Ramos (cell line): Measurements from ENCODE around the gene ERN2.
"Not testable (repeated sequence)": the region's sequence is repeated elsewhere in the genome, so short reads cannot be mapped to it uniquely, and the experiment has no call there.

Experiments
- in situ Hi-C: fragments of 300-500 bp; cut with MboI; formaldehyde crosslinking; loops from one replicate; pipeline ENCODE4 v1.14.3; 2022; ENCODE audit warnings: low sequenced_read_pairs; ENCODE audit not compliant: unreplicated experiment

ERN2 gene

DNA sequence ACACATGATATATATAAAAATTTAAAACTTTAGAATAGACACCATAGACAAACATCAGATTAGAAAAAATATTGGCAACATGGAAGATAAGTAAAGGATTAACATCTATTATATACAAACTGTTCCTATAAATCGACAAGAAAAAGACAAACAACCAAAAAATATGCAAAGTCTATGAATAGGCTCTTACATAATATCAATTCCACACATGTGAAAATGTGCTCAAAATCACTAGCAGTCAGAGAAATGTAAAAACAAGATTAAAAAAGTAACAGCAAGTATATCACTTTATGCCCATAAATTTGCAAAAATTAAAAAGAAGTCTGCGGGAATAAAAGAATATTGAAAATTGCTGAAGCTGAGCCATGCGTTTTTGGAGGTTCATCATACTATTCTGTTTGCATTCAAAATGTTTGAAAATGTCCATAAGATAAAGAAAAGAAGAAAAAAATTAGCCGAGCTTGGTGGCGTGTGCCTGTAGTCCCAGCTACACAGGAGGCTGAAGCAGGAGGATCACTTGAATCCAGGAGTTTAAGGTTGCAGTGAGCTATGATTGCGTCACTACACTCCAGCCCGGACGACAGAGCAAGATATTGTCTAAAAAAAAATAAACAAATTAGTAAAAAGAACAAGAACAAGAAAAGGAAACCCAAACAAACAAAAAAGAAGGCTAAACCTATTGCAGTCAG is 11.2 kb upstream of the ERN2 start:
- in situ Hi-C loops: no loop called here

DNA sequence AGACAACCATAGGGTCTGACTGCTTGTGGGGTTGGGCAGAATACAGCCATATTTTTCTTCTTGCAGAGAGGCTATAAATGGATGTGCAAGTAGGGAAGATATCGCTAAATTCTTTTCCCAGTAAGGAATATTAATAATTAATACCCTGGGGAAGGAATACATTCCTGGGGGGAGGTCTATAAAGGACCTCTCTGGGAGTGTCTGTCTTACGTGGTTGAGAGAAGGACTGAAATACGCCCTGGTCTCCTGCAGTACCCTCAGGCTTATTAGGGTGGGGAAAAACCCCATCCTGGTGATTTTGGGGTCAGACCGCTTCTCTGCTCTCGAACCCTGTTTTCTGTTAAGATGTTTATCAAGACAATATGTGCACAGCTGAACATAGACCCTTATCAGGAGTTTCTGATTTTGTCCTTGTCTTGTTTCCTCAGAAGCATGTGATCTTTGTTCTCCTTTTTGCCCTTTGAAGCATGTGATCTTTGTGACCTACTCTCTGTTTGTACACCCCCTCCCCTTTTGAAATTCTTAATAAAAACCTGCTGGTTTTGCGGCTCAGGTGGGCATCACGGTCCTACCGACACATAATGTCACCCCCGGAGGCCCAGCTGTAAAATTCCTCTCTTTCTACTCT is 9.7 kb upstream of the ERN2 start:
- in situ Hi-C loops: not testable (repeated sequence)

DNA sequence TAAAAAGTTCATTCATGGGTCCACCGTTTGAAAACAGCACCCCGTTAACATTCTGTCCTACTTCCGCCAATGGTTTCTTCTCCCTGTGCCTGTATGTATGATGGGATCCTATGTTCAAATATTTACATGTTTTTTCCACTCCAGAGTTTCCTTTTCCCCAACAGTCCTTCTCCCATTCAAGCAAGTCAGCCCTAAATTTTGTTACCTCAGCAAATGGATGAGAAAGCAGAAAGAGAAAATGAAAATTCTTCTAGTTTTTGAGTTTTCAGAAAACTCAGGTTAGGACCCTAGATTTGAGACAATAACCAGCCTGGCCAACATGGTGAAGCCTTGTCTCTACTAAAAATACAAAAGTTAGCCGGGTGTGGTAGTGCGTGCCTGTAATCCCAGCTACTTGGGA is 3.5 kb upstream of the ERN2 start:
- in situ Hi-C loops: no loop called here

DNA sequence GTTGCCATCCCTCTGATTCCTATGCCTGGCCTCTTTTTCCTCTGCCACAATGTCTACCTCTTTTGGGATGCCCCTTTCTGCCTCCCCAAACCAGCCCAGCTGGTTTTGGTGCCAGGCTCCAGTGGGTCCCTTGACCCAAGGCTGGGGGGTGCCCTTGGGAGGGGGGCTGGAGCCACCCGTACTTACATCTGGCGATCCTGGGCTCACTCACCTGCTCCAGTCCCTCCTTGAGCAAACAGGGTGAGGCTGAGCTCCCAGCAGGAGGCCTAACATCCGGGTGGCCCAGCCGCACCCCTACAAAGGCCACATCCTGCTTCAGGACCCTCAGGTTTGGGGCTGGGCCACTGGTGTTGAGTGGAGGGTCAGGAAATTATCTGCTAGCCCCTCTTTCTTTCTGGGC is 1.2 kb downstream of the ERN2 start:
- in situ Hi-C loops: no loop called here

DNA sequence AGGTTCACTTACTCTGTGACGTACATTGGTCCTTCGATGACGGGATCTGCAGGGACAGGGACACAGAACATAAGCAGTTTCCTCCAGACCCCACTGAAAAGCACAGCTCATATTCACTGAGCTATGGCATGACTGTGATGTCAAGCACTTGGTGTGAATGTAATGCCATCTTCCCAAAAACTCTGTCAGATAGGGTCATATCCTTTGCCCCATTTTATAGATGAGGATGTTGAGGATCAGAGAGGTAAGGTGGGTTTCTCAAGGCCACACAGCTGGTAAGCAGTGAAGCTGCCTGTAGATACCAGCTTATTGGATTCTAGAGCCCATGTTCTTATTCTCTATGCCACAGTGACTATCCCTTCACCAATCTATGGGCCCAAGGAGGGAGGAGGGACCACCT is 2.5 kb downstream of the ERN2 start:
- in situ Hi-C loops: no loop called here

DNA sequence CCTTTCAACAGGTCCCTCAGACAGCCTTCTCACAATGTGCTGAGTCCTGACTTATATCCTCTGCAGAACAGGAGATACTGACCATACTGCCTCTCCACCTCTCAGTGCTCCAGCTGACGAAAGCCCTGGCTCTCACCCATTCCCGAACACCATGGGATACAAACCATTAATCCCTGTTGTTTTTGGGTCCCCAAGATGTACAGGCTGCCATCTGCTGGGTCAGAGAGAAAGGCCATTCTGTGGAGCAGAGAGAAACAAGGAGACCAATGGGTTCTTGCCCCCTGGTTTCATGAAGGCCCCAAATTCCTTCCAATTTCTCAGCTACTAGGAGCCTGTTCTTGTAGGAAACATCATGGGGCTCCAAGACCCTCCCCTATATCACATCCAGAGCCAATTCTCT is 3.0 kb downstream of the ERN2 start:
- in situ Hi-C loops: no loop called here

DNA sequence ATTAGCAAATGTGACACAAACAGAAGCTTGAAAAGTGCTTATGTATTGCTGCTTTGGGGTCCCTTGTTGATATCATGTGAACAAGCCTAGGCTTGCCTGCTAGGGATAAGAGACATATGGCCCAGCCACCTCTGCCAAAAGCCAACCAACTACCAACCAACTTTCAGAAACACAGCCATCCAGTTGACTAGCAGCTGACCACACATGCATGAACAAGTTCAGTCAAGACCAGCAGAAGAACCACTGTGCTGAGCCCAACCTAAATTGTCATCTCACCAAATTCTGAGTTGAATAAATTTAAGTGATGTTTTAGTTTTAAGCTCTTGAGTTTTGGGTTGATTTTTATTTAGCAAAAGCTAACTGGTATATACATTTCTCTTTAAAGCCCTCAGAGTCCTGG is 3.5 kb downstream of the ERN2 start:
- in situ Hi-C loops: no loop called here

DNA sequence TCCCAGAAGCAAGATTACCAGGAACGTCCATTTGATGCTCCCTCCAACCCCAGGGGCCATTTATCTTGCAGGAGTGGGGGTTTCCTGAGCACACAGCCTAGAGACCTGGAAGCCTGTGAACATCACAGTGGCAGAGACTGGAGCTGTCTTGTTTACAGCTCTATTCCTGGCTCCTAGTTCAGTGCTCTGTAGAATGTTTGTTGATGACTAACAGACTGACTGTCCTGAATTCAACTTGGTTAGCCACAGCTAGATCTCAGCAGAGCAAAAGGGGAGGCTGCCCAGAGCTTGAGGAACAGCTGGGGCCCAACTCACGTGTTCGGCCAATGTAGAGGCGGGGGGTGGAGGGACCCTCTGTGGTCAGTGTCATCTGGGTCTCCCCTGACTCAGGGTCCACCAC is 6.6 kb downstream of the ERN2 start:
- in situ Hi-C loops: no loop called here

DNA sequence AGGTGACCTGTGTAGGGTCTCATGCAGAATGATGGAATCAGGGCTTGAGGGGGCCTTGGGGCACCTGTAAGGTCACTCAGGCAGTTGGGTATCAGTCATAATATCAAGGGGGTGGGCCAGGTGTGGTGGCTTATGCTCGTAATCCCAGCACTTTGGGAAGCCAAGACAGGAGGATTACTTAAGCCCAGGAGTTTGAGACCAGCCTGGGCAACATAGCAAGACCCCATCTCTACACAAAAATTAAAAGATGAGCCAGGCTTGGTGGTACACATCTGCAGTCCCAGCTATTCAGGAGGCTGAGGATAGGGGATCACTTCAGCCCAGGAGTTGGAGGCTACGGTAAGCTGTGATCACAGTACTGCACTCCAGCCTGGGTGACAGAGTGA is 7.5 kb downstream of the ERN2 start:
- in situ Hi-C loops: no loop called here

DNA sequence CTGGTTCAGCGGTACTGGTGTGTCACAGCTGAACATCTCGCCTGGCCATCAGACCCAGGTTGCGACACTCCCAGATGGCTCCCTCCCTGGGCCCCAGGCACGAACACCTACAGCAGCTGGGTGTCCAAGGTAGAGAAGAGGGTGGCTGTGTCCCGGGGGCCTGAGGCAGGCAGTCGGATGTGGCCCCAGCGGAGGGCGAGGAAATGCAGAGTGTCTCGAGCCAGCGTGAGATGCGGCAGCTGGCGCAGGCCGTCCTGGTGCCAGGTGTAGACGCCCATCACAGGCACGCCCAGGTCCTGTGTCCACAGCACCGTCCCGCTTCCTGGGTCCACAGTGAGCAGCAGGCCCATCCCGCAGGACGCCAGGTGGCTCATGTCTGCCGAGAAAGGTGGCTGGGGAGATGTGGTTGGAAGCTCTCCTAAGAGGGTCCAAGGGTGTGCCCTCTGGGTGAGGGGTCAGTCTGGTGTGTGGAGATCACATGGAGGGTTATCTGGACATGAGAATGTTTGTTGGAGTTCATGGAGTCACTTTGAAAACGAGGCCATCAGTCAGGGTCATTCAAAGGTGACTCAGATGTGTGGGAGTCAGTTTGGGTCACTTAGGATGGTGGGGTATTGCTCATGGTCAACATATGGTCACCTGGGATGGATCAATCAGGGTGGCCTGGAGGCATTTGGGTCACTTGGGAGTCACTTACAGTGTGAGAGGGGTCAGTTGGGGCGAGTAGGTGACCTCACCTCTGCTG is 8.1 kb downstream of the ERN2 start:
- in situ Hi-C loops: no loop called here

DNA sequence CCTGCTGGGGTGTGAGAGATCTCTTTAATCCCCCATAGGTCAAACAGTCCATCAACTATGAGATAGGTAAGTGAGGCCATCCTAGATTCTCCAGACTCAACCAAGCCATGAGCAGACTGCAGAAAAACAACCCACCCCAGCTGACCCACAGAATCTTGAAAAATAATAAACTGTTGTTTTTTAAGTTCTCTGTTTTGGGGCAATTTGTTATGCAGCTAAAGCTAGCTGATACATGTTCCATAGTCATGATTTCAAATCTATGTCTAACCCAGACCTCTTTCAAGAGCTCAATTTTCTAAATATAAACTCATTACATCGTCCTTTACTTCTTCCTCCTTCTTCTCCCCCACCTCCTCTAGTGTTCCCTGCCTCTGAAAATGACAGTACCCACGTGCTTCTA is 10.1 kb downstream of the ERN2 start:
- in situ Hi-C loops: no loop called here

DNA sequence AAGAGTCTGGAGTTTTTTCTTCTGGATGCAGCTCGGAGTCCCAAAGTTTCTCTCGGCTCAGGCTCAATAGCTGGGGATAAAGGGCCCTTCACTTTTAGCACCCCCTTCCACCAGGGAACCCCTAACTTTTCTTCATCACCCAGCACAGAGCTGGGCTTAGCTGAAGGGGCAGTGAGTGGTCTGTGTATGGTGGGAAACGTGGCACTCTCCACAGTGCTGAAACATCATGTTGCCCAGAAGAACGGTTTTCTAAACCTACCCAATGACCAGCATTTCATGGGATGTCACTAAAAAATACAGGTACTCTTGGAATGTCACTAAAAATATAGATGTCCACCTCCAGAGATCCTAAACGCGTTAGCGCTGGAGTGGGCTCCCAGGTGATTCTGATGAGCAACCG is 12.0 kb downstream of the ERN2 start:
- in situ Hi-C loops: no loop called here

DNA sequence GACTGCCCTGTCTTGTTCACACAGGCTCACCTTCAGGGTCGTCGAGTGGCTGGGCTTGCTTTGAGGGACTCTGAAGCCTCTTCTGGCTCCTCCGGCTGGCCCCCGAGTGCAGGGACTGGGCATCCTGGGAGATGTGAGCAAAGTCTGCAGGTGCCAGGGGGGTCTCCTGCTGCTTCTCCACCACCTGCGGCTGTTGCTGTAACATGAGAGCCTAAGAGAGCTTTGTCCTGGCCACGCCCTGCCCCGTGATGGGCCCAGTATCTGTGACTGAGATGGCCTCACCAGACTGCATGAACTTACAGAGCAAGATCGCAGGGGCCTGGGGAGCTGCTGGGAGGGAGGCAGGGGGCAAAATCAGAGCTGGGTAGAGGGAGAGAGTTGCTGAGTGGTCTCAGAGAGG is 12.5 kb downstream of the ERN2 start:
- in situ Hi-C loops: no loop called here

DNA sequence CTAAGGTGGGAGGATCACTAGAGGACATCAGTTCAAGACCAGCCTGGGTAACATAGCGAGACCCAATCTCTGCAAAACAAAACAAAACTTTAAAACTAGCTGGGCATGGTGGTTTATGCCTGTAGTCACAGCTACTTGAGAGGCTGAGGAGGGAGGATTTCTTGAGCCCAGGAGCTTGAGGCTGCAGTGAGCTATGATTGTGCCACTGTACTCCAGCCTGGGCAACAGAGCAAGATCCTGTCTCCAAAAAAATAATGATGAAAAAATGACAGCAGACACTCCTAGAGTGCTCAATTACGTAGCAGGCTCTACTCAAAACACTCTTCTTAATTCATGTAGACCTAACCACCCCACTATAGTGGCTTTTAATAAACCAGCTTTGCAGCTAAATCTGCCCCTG is 12.9 kb downstream of the ERN2 start:
- in situ Hi-C loops: no loop called here

DNA sequence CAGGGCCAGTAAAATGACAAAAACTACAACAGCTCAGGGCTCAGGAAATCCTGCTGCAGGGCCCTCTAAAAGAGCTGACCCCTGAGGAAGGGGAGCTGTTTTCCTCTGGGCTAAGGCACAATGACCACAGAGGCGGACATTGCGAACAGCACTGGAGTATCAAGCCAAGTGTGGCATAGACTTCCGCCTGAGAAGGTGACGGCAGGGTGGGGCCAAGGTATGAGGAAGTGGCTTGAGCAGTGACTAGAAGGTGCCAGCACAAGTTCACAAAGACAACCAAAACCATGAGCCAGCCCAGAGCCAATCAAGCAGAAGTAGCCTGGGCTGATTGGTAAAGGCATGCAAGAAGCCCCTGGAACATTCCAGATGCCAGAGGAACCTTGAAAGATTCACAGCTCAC is 13.9 kb downstream of the ERN2 start:
- in situ Hi-C loops: no loop called here

DNA sequence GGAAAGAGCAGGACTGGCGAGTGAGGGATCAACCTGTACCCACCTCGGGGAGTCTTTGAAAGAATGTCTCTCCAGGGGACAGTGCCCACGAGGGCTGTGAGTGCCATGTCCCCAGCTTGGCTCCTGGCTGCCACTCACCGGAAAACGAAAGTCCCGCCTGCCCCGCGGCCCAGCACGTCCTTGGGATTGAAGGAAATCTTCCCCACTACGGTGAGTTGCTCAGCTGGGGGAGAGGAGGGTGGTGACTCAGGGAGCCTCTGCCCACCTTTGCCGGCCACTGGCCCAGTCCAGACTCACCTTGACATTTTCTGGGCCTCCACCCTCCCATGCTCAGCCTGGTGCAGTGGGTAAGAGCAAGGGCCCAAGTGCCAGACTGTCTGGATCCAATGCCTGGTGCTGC is 17.3 kb downstream of the ERN2 start:
- in situ Hi-C loops: no loop called here

DNA sequence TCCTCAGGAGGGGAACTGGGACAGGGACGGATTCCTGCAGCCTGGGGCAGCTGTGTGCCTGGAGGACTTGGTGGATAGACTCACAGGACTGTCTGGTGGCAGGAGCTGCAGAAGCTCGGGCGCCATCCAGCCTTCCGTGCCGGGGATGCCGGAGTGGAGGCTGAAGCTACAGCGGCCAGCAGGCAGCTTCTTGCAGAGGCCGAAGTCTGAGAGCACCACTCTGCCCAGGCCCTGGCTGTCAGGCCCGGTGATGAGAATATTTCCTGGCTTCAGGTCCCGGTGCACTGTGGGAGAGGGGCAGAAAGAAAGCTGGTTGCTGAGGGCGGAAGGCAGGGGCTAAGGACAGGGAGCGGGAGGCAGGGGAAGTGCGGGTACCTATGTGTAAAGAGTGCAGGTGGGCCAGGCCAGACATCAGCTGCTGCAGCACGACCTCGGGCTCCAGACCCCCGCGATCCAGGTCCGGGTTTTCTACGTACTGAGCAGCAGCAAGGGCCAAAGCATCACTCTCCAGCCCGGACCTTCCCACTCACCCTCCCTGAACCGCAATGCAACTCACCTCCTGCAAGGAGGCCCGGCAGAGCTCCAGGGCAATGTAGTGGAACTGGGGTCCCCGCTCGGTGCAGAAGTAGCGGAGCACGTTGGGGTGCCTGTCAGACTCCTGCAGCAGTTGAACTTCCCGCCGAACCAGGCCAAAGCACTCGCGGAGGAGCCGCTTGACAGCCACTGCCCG is 18.2 kb downstream of the ERN2 start:
- in situ Hi-C loops: no loop called here

DNA sequence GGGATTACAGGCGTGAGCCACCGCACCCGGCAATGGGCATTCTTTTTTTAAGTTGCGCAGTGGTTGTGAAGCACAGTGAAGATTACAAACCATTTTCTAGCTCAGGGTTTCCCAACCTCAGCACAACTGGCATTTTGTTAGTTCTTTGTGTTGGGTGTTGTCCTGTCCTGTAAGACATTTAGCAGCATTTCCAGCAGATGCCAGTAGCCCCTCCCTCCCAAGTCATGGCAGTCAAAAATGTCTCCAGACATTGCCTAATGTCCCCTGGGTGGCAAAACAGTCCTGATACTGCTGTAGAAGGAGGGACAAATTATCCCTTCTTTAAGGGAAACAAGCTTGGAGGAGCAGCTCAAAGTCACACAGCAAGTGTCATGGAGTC is 18.8 kb downstream of the ERN2 start:
- in situ Hi-C loops: no loop called here

DNA sequence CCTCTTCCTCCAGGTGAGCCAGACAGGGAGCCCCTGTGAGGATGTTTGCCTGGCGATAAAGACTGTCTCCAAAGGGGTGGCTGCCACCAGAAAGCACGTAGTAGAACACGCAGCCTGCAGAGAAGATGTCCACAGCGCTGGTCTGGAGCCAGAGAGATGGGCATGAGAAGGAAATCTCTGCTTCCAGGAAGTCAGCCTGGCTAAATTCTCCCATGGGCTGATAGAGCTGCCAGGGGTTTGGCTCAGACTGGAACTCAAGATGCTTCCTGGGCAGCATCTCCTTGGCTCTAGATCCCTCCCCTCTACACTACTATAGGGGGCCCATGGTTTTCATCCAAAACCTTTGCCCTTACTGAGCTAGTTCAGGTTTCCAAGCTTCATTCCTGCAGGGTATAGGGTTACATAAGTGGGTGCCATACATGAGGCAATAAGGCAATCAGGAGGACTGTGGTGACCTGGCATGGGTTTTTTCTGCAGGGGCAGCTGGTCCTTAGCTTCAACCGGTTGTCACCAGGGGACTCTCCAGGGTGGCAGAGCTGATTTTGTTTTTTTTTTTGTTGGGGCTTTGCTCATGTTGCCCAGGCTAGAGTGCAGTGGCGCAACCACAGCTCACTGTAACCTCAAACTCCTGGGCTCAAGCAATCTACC is 20.7 kb downstream of the ERN2 start:
- in situ Hi-C loops: no loop called here

DNA sequence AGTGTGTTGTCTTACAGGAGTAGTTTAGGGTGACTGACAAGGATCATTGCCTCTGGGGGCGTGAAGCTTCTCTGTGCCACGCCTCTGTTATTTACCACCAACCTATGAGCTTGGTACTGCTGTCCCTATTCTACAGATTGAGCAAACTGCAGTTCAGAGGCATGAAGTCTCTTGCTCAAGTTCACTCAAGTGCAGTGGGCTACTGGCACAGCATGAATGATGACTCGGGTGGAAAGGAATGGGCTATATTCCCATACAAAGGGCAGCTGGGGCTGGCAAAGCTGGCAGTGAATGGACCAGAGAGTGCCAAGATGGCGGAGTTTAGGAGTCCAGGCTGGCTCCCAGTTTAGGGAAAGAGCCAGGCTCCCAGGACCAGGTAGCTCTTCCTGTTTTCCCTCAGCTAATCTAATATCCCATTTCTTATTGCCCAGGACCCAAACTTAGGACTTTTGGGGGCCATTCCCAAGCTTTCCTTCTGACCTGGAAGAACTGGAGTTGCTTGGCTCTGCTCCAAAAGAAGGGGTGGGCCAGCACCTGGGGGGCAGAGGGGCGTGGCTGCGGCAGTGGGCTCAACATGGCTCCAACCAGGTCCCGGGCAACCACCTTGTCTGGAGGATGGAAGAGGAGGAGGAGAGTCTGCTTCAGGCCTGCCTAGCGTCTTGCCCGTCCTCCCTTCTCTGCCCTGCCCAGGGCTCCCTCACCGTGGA is 21.4 kb downstream of the ERN2 start:
- in situ Hi-C loops: no loop called here
